ENCODE data around the gene TENM4. TPM values are rescaled to one million over a fixed set of nuclear protein-coding genes. Genes with fewer than 3 reads are reported as not detected.
A peak's percentile ranks its signal among the peaks of the same experiment; 100 is the strongest.
"Not testable (repeated sequence)": the region's sequence is repeated elsewhere in the genome, so short reads cannot be mapped to it uniquely, and the experiment has no call there.

Gene TENM4
- total RNA-seq, 1 donor from 2014 or later, result 16.9 TPM

- no peak for DNase-seq (ENCODE audit: low spot score)
Observed at GRCh38 chr11:78981153-78981552, 459.7 kb downstream of the TENM4 start.

GRCh38 chr11:78978831-78979230, 462.0 kb downstream of the TENM4 start:
- DNase-seq (ENCODE audit: low spot score), result no peak

GRCh38 chr11:78977848-78978247, 463.0 kb downstream of the TENM4 start:
- not testable (repeated sequence) for DNase-seq (ENCODE audit: low spot score)

GRCh38 chr11:78977009-78977408, 463.8 kb downstream of the TENM4 start:
- no peak for DNase-seq (ENCODE audit: low spot score)

DNA sequence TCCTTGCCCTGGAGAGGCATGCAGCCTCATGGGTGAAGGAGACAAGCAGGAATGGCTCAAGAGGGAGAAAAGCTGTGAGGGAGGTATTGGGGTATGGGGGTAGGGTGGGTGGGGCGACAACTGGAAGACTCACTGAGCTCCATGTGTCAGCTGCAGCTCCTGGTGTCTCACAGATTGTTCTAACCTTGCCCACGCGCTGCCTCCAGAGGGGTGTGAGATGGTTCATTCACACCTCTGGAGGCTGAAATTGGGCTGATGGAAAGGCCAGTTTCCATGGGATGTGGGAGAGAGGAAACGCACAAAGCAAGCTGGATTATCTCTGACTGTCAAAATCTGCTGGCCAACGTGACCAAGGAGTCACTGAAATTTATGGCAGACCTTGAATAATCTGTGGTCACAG, 465.7 kb downstream of the TENM4 start:
- DNase-seq (ENCODE audit: low spot score), result no peak

DNA sequence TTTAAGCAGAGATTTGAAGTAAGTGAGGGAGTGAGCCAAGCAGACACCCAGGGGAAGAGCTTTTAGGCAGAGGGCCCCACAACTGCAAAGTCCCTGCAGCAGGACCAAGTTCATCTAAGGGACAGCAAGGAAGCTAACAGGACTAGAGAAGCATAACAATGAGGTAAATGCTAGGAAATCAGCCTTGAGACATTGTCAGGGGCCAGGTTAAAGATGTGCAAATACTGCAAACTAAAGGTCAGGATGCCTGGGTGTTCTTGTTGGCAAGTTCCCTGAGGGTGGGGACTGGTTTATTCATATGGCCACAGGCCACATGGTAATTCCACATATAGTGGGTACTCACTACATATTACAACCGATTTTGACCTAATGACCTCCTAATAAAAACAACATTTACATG, 467.0 kb downstream of the TENM4 start:
- DNase-seq (ENCODE audit: low spot score), result no peak

- DNase-seq (ENCODE audit: low spot score), result no peak
Observed at GRCh38 chr11:78972590-78972989, 468.2 kb downstream of the TENM4 start.

DNA sequence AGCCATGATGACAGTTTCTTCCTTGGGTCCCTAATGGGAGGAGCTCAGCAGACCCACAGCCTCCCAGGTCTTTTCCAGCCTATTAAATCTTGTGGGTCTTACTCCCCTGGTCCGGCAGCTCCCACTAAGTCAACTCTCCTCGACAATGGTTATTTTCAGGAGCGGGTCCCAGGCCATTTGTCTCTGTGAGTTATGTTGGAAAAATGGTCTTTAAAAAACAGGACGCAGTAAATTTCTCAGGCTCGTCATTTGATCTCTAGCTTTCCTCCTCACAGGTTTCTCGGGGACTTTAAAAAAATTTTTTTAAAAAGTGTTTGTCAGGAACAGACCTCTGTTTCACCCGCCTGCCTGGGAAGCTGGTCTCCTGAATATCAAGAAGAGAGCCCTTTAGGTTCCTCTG, 468.7 kb downstream of the TENM4 start:
- no peak for DNase-seq (ENCODE audit: low spot score)

- DNase-seq (ENCODE audit: low spot score), result no peak
Observed at GRCh38 chr11:78967811-78968210, 473.0 kb downstream of the TENM4 start.

DNA sequence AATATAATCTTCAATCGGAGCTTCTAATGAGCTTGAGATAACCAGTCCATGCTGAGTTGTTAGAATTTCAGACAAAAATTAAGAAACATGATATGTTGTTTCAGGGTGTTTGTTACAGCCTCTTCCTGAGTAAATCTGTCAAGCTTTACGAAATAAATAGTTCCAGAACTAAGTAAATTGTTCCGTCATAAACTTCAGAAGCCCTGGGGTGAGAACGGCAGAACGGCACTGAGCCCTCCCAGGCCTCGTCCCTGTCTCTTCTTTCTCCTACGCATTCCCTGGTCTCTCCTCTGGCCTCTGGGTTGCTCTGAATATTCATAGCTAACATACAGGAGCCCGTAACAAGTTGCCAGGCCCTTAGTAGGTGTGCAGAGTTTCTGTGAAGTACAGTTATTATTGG, 475.4 kb downstream of the TENM4 start:
- no peak for DNase-seq (ENCODE audit: low spot score)

- DNase-seq (ENCODE audit: low spot score), result peak; percentile 81
Observed at GRCh38 chr11:78961937-78962701, 478.7 kb downstream of the TENM4 start.

DNA sequence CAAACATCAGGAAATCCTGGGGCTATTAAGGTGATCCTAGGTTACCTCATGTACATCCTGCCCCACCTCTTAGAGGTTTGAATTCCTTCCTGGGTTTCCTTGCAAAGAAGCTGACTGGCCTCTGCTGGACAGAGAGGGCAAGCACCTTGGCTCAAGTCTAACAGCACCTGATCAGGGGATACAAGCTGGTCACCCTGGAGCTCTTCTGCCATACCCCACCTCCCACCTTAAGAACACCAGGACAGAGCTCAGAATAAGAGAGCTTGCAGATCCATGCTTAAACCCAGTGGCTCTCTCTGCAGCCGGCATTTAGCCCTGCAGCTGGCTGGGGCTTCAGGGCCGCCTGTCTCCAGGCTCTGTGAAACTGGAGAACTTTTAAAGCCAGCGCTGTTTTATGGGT, 479.6 kb downstream of the TENM4 start:
- DNase-seq (ENCODE audit: low spot score), result no peak

DNA sequence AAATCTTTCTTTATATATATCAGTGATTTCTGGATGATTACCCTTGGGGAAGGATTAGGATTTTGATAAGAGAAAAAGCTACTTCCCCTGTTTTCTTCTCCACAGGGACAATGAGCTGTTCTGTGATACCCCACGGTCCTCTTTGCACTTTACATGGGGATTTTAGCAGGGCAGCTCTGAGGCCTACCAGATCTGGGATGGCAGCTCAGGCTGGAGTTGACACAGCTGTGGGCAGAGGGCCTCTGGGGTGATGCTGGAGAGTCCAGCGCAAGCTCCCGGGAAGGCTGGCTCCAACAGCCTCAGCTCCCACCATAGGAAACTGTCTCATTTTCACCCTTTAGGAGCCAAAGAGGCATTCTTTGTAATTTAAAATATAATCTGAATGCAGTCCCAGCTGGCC, 482.4 kb downstream of the TENM4 start:
- DNase-seq (ENCODE audit: low spot score), result no peak

GRCh38 chr11:78957476-78958245, 483.2 kb downstream of the TENM4 start:
- no peak for DNase-seq (ENCODE audit: low spot score)

GRCh38 chr11:78954696-78955095, 486.1 kb downstream of the TENM4 start:
- no peak for DNase-seq (ENCODE audit: low spot score)

DNA sequence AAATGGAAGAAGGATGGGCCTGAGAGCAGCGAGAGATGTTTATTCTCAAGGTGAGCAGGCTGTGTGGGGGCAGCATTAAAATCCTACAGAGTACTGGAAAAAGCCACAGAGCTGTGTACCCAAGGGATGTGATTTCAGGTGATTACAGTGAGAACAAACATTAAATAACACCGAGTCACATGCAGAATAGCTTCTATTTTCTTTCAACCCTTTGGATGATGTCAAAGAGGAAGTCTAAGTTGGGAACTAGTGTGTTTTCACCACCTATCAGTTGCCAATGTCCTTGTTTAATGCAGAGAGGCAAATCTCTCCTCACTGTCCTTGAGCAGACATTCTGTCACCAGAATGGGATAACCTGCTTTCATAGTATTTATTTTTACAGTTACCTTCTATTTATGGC, 486.6 kb downstream of the TENM4 start:
- no peak for DNase-seq (ENCODE audit: low spot score)

- no peak for DNase-seq (ENCODE audit: low spot score)
Observed at GRCh38 chr11:78952890-78953289, 487.9 kb downstream of the TENM4 start.

DNA sequence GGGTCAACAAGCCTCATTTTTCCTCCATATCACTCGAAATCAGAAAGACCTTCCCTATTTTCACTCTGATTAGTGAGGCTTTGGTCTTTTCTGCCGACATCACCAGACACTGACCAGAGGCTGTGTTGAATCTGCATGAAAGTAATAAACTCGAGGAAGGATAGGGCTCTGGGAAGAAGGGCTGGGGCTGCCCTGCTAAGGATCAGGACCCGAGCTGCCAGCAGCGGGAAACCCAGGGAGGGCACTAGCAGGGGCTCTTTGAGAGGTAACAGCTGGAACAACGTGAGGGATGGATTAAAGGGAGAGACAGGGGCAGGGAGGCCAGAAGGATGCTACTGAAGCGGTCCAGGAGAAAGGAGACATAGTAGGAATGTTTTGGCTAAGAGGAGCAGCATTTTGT, 488.7 kb downstream of the TENM4 start:
- DNase-seq (ENCODE audit: low spot score), result peak; percentile 62

GRCh38 chr11:78949976-78950690, 490.7 kb downstream of the TENM4 start:
- no peak for DNase-seq (ENCODE audit: low spot score)

DNA sequence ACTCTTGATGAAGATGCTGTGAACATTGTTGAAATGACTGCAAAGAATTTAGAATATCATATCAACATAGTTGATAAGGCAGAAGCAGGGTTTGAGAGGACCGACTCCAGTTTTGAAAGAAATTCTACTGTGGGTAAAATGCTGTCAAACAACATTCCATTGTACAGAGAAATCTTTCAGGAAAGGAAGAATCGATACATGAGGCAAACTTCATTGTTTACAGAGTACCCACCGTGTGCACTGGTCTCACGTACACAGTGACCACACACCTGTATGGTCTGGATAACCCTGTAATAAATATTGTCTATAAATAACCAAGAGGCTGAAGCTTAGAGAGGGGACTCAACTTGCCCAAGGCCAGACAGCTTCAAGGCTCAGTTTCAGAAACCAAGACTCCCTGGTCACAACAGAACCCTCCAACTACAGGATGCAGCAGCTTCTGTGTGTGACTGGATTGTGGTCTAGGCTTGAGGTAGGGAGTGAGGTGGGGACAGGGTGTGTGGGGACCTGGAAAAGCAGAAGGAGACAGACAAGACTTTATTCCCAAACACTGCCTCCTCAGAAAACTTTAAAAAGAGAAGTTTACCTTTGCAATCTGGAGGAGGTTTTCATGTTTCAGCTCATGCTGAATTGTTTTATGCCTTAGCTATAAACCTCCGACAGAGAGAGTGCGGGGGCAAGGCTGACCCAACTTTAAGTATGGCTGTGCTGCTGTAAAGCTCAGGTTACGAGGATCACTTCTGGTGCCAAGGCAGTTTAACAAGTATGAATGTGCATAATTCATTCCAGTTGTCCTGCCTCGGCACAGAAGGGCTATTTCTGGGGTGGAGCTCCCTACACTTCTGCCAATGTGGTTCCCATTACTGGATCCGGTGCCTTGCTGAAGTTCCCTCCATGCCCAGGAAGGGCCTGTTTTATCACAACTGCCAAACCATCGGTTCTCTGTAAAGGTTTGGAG, 493.6 kb downstream of the TENM4 start:
- DNase-seq (ENCODE audit: low spot score), result no peak

DNA sequence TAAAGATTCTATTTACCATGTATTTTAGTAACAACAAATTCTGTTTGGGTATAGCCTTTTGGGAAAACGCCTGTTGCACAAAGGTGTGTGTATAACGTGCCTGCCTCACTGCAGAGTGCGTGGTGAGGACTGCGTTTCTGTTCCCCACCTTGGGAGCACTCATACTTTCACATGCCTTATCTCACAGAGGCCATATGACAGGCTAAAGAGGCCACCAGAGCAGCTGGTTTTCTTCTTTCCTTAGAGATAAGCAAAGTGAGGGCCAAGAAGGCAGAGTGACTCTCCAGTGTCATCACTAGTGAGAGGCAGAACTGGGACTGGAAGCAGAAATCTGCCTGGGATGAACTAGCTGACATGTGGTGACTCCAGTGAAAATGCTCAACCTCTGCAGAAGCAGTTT, 497.0 kb downstream of the TENM4 start:
- no peak for DNase-seq (ENCODE audit: low spot score)

Measured in umbilical cord (tissue), 2 donors.